CD8-positive, alpha-beta memory T cell (primary cell): ENCODE measurements around the gene ECM2. TPM values are rescaled to one million over a fixed set of nuclear protein-coding genes. Genes with fewer than 3 reads are reported as not detected.

ENCODE experiments used
- CTCF ChIA-PET: fragments of 350-600 bp; sonication (Branson Sonifier 250); formaldehyde crosslinking; loops from one replicate; lab custom pipeline; 2021; ENCODE audit warnings: antibody characterized with exemption; lab: Charles Lee
- POLR2A ChIA-PET: fragments of 350-600 bp; sonication (Branson Sonifier 250); formaldehyde crosslinking; loops from one replicate; lab custom pipeline; 2021; ENCODE audit warnings: antibody characterized with exemption; lab: Charles Lee
- DNase-seq, 5 donors: peaks; one replicate each; pipeline versions ENCODE4 v3.0.0 to v3.0.0-alpha.2; 2020 to 2022; ENCODE audit warnings: mixed read lengths in 1 of 5
- H3K27ac ChIP-seq: one replicate; pipeline ENCODE4 v1.7.0; 2013; ENCODE audit warnings: low read depth, mild to moderate bottlenecking, low read length, moderate library complexity
- H3K27me3 ChIP-seq: 2 replicates; pipeline ENCODE4 v1.7.0; 2013; ENCODE audit warnings: low read length, mild to moderate bottlenecking; ENCODE audit not compliant: insufficient read depth, poor library complexity, severe bottlenecking
- H3K36me3 ChIP-seq: 2 replicates; pipeline ENCODE4 v1.7.0; 2013; ENCODE audit warnings: mild to moderate bottlenecking, low read length, moderate library complexity; ENCODE audit not compliant: insufficient read depth
- H3K4me1 ChIP-seq: 2 replicates; pipeline ENCODE4 v1.7.0; 2013; ENCODE audit warnings: mild to moderate bottlenecking, low read length, moderate library complexity; ENCODE audit not compliant: insufficient read depth
- H3K4me3 ChIP-seq: 2 replicates; pipeline ENCODE4 v1.7.0; 2013; ENCODE audit warnings: mild to moderate bottlenecking, low read length
- H3K9me3 ChIP-seq: 2 replicates; pipeline ENCODE4 v1.7.0; 2013; ENCODE audit warnings: mild to moderate bottlenecking, low read length
- H3K27ac Mint-ChIP-seq, 8 donors: one replicate each; pipeline ENCODE4 v1.8.0; 2020 to 2021; ENCODE audit warnings: mixed read lengths in 8 of 8, mild to moderate bottlenecking in 6 of 8, inconsistent platforms in 3 of 8, moderate library complexity in 3 of 8
- H3K27me3 Mint-ChIP-seq, 2 donors: one replicate each; pipeline ENCODE4 v1.8.0; 2020 to 2021; ENCODE audit warnings: mixed read lengths in 2 of 2, mild to moderate bottlenecking in 1 of 2, moderate library complexity in 1 of 2
- H3K36me3 Mint-ChIP-seq, 3 donors: one replicate each; pipeline ENCODE4 v1.8.0; 2020 to 2021; ENCODE audit warnings: mixed read lengths in 3 of 3, inconsistent platforms in 1 of 3, mild to moderate bottlenecking in 1 of 3
- H3K4me1 Mint-ChIP-seq, 3 donors: one replicate each; pipeline ENCODE4 v1.8.0; 2020 to 2021; ENCODE audit warnings: mixed read lengths in 3 of 3, inconsistent platforms in 1 of 3, mild to moderate bottlenecking in 1 of 3
- H3K4me3 Mint-ChIP-seq, 7 donors: one replicate each; pipeline ENCODE4 v1.8.0; 2020 to 2021; ENCODE audit warnings: mixed read lengths in 7 of 7, mild to moderate bottlenecking in 6 of 7, moderate library complexity in 4 of 7, inconsistent platforms in 2 of 7
- H3K9me3 Mint-ChIP-seq, 5 donors: one replicate each; pipeline ENCODE4 v1.8.0; 2020 to 2022; ENCODE audit warnings: mixed read lengths in 5 of 5, mild to moderate bottlenecking in 3 of 5, moderate library complexity in 2 of 5, inconsistent platforms in 1 of 5
- polyA plus RNA-seq: library from polyadenylated mRNA; unstranded; fragments of 300-500 nt; fragmentation: Illumina TruSeq; gene quantifications from one replicate; pipeline ENCODE4 v1.2.3, GENCODE V29; 2021
- total RNA-seq, 2 experiments: library from RNA; stranded (reverse); gene quantifications; one replicate each; pipeline ENCODE4 v1.2.3, GENCODE V29; 2021

The ECM2 gene
- total and polyA plus RNA-seq, 3 experiments from 2014 or later, result not detected

GRCh38 chr9:92538541-92538940 lies 2.8 kb upstream of the ECM2 start:
- Mint-ChIP-seq H3K4me3 (no peak overlapping the region), H3K36me3 (peaks cover 0 to 2% (median 0%) of the 10 kb centered on the region in 3 donors), H3K9me3 (peaks cover 0 to 4% (median 0%) of the 10 kb centered on the region in 5 donors), H3K27ac (no peak overlapping the region), H3K27me3 (no peaks in the 10 kb centered on the region), H3K4me1 (no peaks in the 10 kb centered on the region)
- POLR2A ChIA-PET, result no interaction called here
- Histone ChIP-seq H3K4me1 (no peaks in the 10 kb centered on the region), H3K27ac (no peak overlapping the region), H3K27me3 (no peaks in the 10 kb centered on the region), H3K4me3 (no peak overlapping the region), H3K9me3 (no peaks in the 10 kb centered on the region), H3K36me3 (no peaks in the 10 kb centered on the region)
- CTCF ChIA-PET, result no interaction called here
- DNase-seq, result no peak

- Histone ChIP-seq H3K36me3 (no peaks in the 10 kb centered on the region), H3K9me3 (no peaks in the 10 kb centered on the region), H3K4me1 (no peaks in the 10 kb centered on the region), H3K4me3 (no peak overlapping the region), H3K27ac (no peak overlapping the region), H3K27me3 (no peaks in the 10 kb centered on the region)
- peaks cover 0 to 6% (median 3%) of the 10 kb centered on the region in 3 donors for H3K36me3 Mint-ChIP-seq
- peak overlapping the region in 1 of 7 donors; percentile 14 for H3K4me3 Mint-ChIP-seq
- DNase-seq, result no peak
- CTCF ChIA-PET, result no interaction called here
- POLR2A ChIA-PET, result no interaction called here
- H3K9me3 Mint-ChIP-seq, result peaks cover 0 to 2% (median 0%) of the 10 kb centered on the region in 5 donors
- H3K4me1 Mint-ChIP-seq, result no peaks in the 10 kb centered on the region
- H3K27me3 Mint-ChIP-seq, result no peaks in the 10 kb centered on the region
- H3K27ac Mint-ChIP-seq, result no peak overlapping the region
Measured at GRCh38 chr9:92534674-92535073, 1.1 kb downstream of the ECM2 start.

- no peak overlapping the region for H3K27ac ChIP-seq
- no peaks in the 10 kb centered on the region for H3K9me3 ChIP-seq
- no peak overlapping the region for H3K4me3 Mint-ChIP-seq
- H3K4me1 ChIP-seq, result no peaks in the 10 kb centered on the region
- peaks cover 0 to 2% (median 0%) of the 10 kb centered on the region in 5 donors for H3K9me3 Mint-ChIP-seq
- no peak overlapping the region for H3K4me3 ChIP-seq
- no peaks in the 10 kb centered on the region for H3K36me3 ChIP-seq
- no peak overlapping the region for H3K27ac Mint-ChIP-seq
- no peak for DNase-seq
- no peaks in the 10 kb centered on the region for H3K27me3 ChIP-seq
- CTCF ChIA-PET, result no interaction called here
- H3K4me1 Mint-ChIP-seq, result no peaks in the 10 kb centered on the region
- H3K36me3 Mint-ChIP-seq, result peaks cover 0 to 6% (median 3%) of the 10 kb centered on the region in 3 donors
- POLR2A ChIA-PET, result no interaction called here
- no peaks in the 10 kb centered on the region for H3K27me3 Mint-ChIP-seq
Measured at GRCh38 chr9:92534204-92534603, 1.6 kb downstream of the ECM2 start.

GRCh38 chr9:92530893-92531292 lies 4.9 kb downstream of the ECM2 start:
- Mint-ChIP-seq H3K9me3 (peaks cover 0 to 2% (median 0%) of the 10 kb centered on the region in 5 donors), H3K27ac (no peak overlapping the region), H3K4me3 (no peak overlapping the region), H3K4me1 (no peaks in the 10 kb centered on the region), H3K36me3 (peaks cover 0 to 6% (median 3%) of the 10 kb centered on the region in 3 donors), H3K27me3 (no peaks in the 10 kb centered on the region)
- H3K4me3 ChIP-seq, result no peak overlapping the region
- no peaks in the 10 kb centered on the region for H3K36me3 ChIP-seq
- no peaks in the 10 kb centered on the region for H3K9me3 ChIP-seq
- no peak for DNase-seq
- no peaks in the 10 kb centered on the region for H3K27me3 ChIP-seq
- ChIA-PET CTCF (no interaction called here), POLR2A (no interaction called here)
- no peaks in the 10 kb centered on the region for H3K4me1 ChIP-seq
- H3K27ac ChIP-seq, result no peak overlapping the region

GRCh38 chr9:92529124-92529523 lies 6.7 kb downstream of the ECM2 start:
- DNase-seq, result no peak
- H3K27me3 Mint-ChIP-seq, result no peaks in the 10 kb centered on the region
- no peak overlapping the region for H3K4me3 Mint-ChIP-seq
- POLR2A ChIA-PET, result no interaction called here
- CTCF ChIA-PET, result no interaction called here
- Histone ChIP-seq H3K36me3 (no peaks in the 10 kb centered on the region), H3K4me3 (no peak overlapping the region), H3K27ac (no peak overlapping the region), H3K9me3 (no peaks in the 10 kb centered on the region), H3K27me3 (no peaks in the 10 kb centered on the region), H3K4me1 (no peaks in the 10 kb centered on the region)
- peak overlapping the region in 1 of 8 donors; percentile 26 for H3K27ac Mint-ChIP-seq
- peaks cover 0 to 2% (median 0%) of the 10 kb centered on the region in 5 donors for H3K9me3 Mint-ChIP-seq
- no peaks in the 10 kb centered on the region for H3K4me1 Mint-ChIP-seq
- peaks cover 0 to 6% (median 1%) of the 10 kb centered on the region in 3 donors for H3K36me3 Mint-ChIP-seq

GRCh38 chr9:92528522-92528849 lies 7.3 kb downstream of the ECM2 start:
- Mint-ChIP-seq H3K27ac (no peak overlapping the region), H3K9me3 (peaks cover 0 to 2% (median 0%) of the 10 kb centered on the region in 5 donors), H3K4me1 (no peaks in the 10 kb centered on the region), H3K27me3 (no peaks in the 10 kb centered on the region), H3K36me3 (peaks cover 0 to 6% (median 1%) of the 10 kb centered on the region in 3 donors), H3K4me3 (no peak overlapping the region)
- Histone ChIP-seq H3K27me3 (no peaks in the 10 kb centered on the region), H3K4me3 (no peak overlapping the region), H3K4me1 (no peaks in the 10 kb centered on the region), H3K9me3 (no peaks in the 10 kb centered on the region), H3K27ac (no peak overlapping the region), H3K36me3 (no peaks in the 10 kb centered on the region)
- ChIA-PET CTCF (no interaction called here), POLR2A (no interaction called here)
- no peak for DNase-seq

GRCh38 chr9:92527832-92528521 lies 7.8 kb downstream of the ECM2 start:
- peaks cover 0 to 2% (median 0%) of the 10 kb centered on the region in 5 donors for H3K9me3 Mint-ChIP-seq
- H3K36me3 Mint-ChIP-seq, result peaks cover 0 to 6% (median 1%) of the 10 kb centered on the region in 3 donors
- H3K36me3 ChIP-seq, result no peaks in the 10 kb centered on the region
- DNase-seq, result no peak
- H3K27me3 ChIP-seq, result no peaks in the 10 kb centered on the region
- ChIA-PET CTCF (no interaction called here), POLR2A (no interaction called here)
- no peak overlapping the region for H3K4me3 ChIP-seq
- H3K4me1 Mint-ChIP-seq, result no peaks in the 10 kb centered on the region
- no peak overlapping the region for H3K27ac ChIP-seq
- no peak overlapping the region for H3K27ac Mint-ChIP-seq
- no peaks in the 10 kb centered on the region for H3K4me1 ChIP-seq
- H3K9me3 ChIP-seq, result no peaks in the 10 kb centered on the region
- no peak overlapping the region for H3K4me3 Mint-ChIP-seq
- no peaks in the 10 kb centered on the region for H3K27me3 Mint-ChIP-seq

GRCh38 chr9:92527291-92527828 lies 8.4 kb downstream of the ECM2 start:
- Histone ChIP-seq H3K27ac (no peak overlapping the region), H3K27me3 (no peaks in the 10 kb centered on the region), H3K36me3 (no peaks in the 10 kb centered on the region), H3K9me3 (no peaks in the 10 kb centered on the region), H3K4me1 (no peaks in the 10 kb centered on the region), H3K4me3 (no peak overlapping the region)
- CTCF ChIA-PET, result no interaction called here
- H3K27ac Mint-ChIP-seq, result no peak overlapping the region
- H3K9me3 Mint-ChIP-seq, result peaks cover 0 to 1% (median 0%) of the 10 kb centered on the region in 5 donors
- H3K4me3 Mint-ChIP-seq, result no peak overlapping the region
- H3K27me3 Mint-ChIP-seq, result no peaks in the 10 kb centered on the region
- no peak for DNase-seq
- H3K4me1 Mint-ChIP-seq, result no peaks in the 10 kb centered on the region
- POLR2A ChIA-PET, result no interaction called here
- H3K36me3 Mint-ChIP-seq, result peaks cover 0 to 3% (median under 1%) of the 10 kb centered on the region in 3 donors
